Right forelimb (tissue), 1 donor: ENCODE measurements around the gene DDX49.
"Not testable (repeated sequence)": the region's sequence is repeated elsewhere in the genome, so short reads cannot be mapped to it uniquely, and the experiment has no call there.

Experiments used
- DNase-seq: peaks from one replicate; pipeline ENCODE4 v3.0.0-alpha.2; 2018

Gene DDX49

GRCh38 chr19:18946335-18946734 lies 26.8 kb downstream of the DDX49 start:
- no peak for DNase-seq

- DNase-seq, result no peak
Measured at GRCh38 chr19:18946918-18947317, 27.4 kb downstream of the DDX49 start.

- no peak for DNase-seq
Measured at GRCh38 chr19:18948075-18948975, 28.8 kb downstream of the DDX49 start.

GRCh38 chr19:18948976-18949356 lies 29.5 kb downstream of the DDX49 start:
- DNase-seq, result no peak

- DNase-seq, result no peak
Measured at GRCh38 chr19:18949858-18950257, 30.3 kb downstream of the DDX49 start.

- DNase-seq, result no peak
Measured at GRCh38 chr19:18951721-18952281, 32.3 kb downstream of the DDX49 start.

GRCh38 chr19:18952364-18953003 lies 33.0 kb downstream of the DDX49 start:
- DNase-seq, result not testable (repeated sequence)

- no peak for DNase-seq
Measured at GRCh38 chr19:18954094-18954493, 34.6 kb downstream of the DDX49 start.

GRCh38 chr19:18955042-18955441 lies 35.5 kb downstream of the DDX49 start:
- no peak for DNase-seq

GRCh38 chr19:18960370-18960769 lies 40.9 kb downstream of the DDX49 start:
- no peak for DNase-seq

GRCh38 chr19:18961767-18962620 lies 42.5 kb downstream of the DDX49 start:
- no peak for DNase-seq

- DNase-seq, result no peak
Measured at GRCh38 chr19:18964121-18964520, 44.6 kb downstream of the DDX49 start.

GRCh38 chr19:18966307-18966706 lies 46.8 kb downstream of the DDX49 start:
- DNase-seq, result no peak

- DNase-seq, result no peak
Measured at GRCh38 chr19:18967358-18968146, 48.0 kb downstream of the DDX49 start.

GRCh38 chr19:18969931-18970659 lies 50.6 kb downstream of the DDX49 start:
- no peak for DNase-seq

- no peak for DNase-seq
Measured at GRCh38 chr19:18972301-18972811, 52.8 kb downstream of the DDX49 start.

- no peak for DNase-seq
Measured at GRCh38 chr19:18972851-18973250, 53.3 kb downstream of the DDX49 start.

- no peak for DNase-seq
Measured at GRCh38 chr19:18975011-18975410, 55.5 kb downstream of the DDX49 start.

GRCh38 chr19:18975869-18976268 lies 56.4 kb downstream of the DDX49 start:
- no peak for DNase-seq
